ACHN (cell line): ENCODE measurements around the gene PRRX1.

ENCODE experiments used
- DNase-seq: peaks from one replicate; pipeline ENCODE4 v3.0.0-alpha.2; 2015
- in situ Hi-C: cut with HindIII; loops from 2 replicates; pipeline ENCODE4 v1.10.0; 2017; ENCODE audit warnings: low sequenced_read_pairs, low pct_ligation_motif_present, low pct_unique_long_range_greater_than_20kb

Gene PRRX1

GRCh38 chr1:170662561-170663403 is 1.1 kb upstream of the PRRX1 start:
- DNase-seq: no peak
- in situ Hi-C loops: no loop called here

GRCh38 chr1:170663404-170664092 is 383 bp upstream of the PRRX1 start:
- in situ Hi-C loops: no loop called here
- no peak for DNase-seq

- DNase-seq: peak; percentile 33
- in situ Hi-C loops: no loop called here
Observed at GRCh38 chr1:170664828-170665612, 1.1 kb downstream of the PRRX1 start.

GRCh38 chr1:170665629-170666028 is 1.7 kb downstream of the PRRX1 start:
- in situ Hi-C loops: no loop called here
- DNase-seq: no peak

GRCh38 chr1:170666541-170667254 is 2.8 kb downstream of the PRRX1 start:
- in situ Hi-C loops: no loop called here
- no peak for DNase-seq

GRCh38 chr1:170668209-170669106 is 4.5 kb downstream of the PRRX1 start:
- in situ Hi-C loops: no loop called here
- no peak for DNase-seq

GRCh38 chr1:170669107-170669445 is 5.1 kb downstream of the PRRX1 start:
- in situ Hi-C loops: no loop called here
- DNase-seq: no peak

- in situ Hi-C loops: no loop called here
- DNase-seq: no peak
Observed at GRCh38 chr1:170669586-170670530, 5.9 kb downstream of the PRRX1 start.

- DNase-seq: no peak
- in situ Hi-C loops: no loop called here
Observed at GRCh38 chr1:170670802-170671628, 7.1 kb downstream of the PRRX1 start.

- in situ Hi-C loops: no loop called here
- DNase-seq: no peak
Observed at GRCh38 chr1:170671629-170671963, 7.7 kb downstream of the PRRX1 start.

GRCh38 chr1:170672316-170672715 is 8.4 kb downstream of the PRRX1 start:
- no peak for DNase-seq
- in situ Hi-C loops: no loop called here

GRCh38 chr1:170674239-170674638 is 10.3 kb downstream of the PRRX1 start:
- no peak for DNase-seq
- in situ Hi-C loops: no loop called here

- in situ Hi-C loops: no loop called here
- DNase-seq: no peak
Observed at GRCh38 chr1:170674986-170675385, 11.1 kb downstream of the PRRX1 start.

- no peak for DNase-seq
- in situ Hi-C loops: no loop called here
Observed at GRCh38 chr1:170675865-170676264, 11.9 kb downstream of the PRRX1 start.

GRCh38 chr1:170676628-170677027 is 12.7 kb downstream of the PRRX1 start:
- in situ Hi-C loops: no loop called here
- no peak for DNase-seq

GRCh38 chr1:170678027-170678600 is 14.2 kb downstream of the PRRX1 start:
- no peak for DNase-seq
- in situ Hi-C loops: no loop called here
